DMS53 (cell line): ENCODE data around the gene PSAT1.

ENCODE experiments used
- DNase-seq: peaks from one replicate; lab custom pipeline; 2025; lab: John Stamatoyannopoulos, UW

PSAT1 gene

GRCh38 chr9:78292716-78293497 is 4.0 kb upstream of the PSAT1 start:
- DNase-seq: no peak

- DNase-seq: no peak
Observed at GRCh38 chr9:78294290-78295176, 2.4 kb upstream of the PSAT1 start.

GRCh38 chr9:78295177-78295575 is 1.7 kb upstream of the PSAT1 start:
- DNase-seq: no peak

GRCh38 chr9:78295731-78296130 is 1.2 kb upstream of the PSAT1 start:
- peak; percentile 21 for DNase-seq

- peak; percentile 74 for DNase-seq
Observed at GRCh38 chr9:78296201-78296892, 578 bp upstream of the PSAT1 start.

GRCh38 chr9:78297672-78297961 is 692 bp downstream of the PSAT1 start:
- DNase-seq: no peak

- DNase-seq: peak; percentile 29
Observed at GRCh38 chr9:78298046-78298765, 1.3 kb downstream of the PSAT1 start.

GRCh38 chr9:78300209-78300608 is 3.3 kb downstream of the PSAT1 start:
- no peak for DNase-seq

- DNase-seq: no peak
Observed at GRCh38 chr9:78301466-78301865, 4.5 kb downstream of the PSAT1 start.

GRCh38 chr9:78303377-78304062 is 6.6 kb downstream of the PSAT1 start:
- no peak for DNase-seq

- DNase-seq: no peak
Observed at GRCh38 chr9:78304357-78304756, 7.4 kb downstream of the PSAT1 start.

GRCh38 chr9:78306222-78307076 is 9.5 kb downstream of the PSAT1 start:
- DNase-seq: no peak

- no peak for DNase-seq
Observed at GRCh38 chr9:78307360-78307759, 10.4 kb downstream of the PSAT1 start.

- DNase-seq: no peak
Observed at GRCh38 chr9:78309066-78309465, 12.1 kb downstream of the PSAT1 start.

GRCh38 chr9:78311075-78311474 is 14.2 kb downstream of the PSAT1 start:
- no peak for DNase-seq

GRCh38 chr9:78311886-78312524 is 15.1 kb downstream of the PSAT1 start:
- peak; percentile 14 for DNase-seq

GRCh38 chr9:78314550-78314949 is 17.6 kb downstream of the PSAT1 start:
- no peak for DNase-seq

GRCh38 chr9:78314953-78315870 is 18.3 kb downstream of the PSAT1 start:
- DNase-seq: no peak
